Measurements from ENCODE around the gene SCYGR6. TPM values are rescaled to one million over a fixed set of nuclear protein-coding genes. Genes with fewer than 3 reads are reported as not detected.

SCYGR6 gene
- total RNA-seq = not detected in 2 replicates

GRCh38 chr2:227724394-227725039 lies at the start of gene SCYGR6:
Gene SCYGR6, minus strand, starts transcription at chr2:227724757. Its CDS starts 0 bp downstream, at chr2:227724757.

GRCh38 chr2:227745594-227745993 lies 21.0 kb upstream of the SCYGR6 start, which contains the start of gene SCYGR8:
Gene SCYGR8, plus strand, starts transcription at chr2:227745894. Its CDS starts 0 bp downstream, at chr2:227745894.

GRCh38 chr2:227728035-227728434 lies 3.5 kb upstream of the SCYGR6 start, which contains the start of gene SCYGR7:
Gene SCYGR7, plus strand, starts transcription at chr2:227728335. Its CDS starts 0 bp downstream, at chr2:227728335.

GRCh38 chr2:227717687-227718567 lies 6.6 kb downstream of the SCYGR6 start, which contains the start of gene SLC19A3:
Gene SLC19A3, minus strand, starts transcription at chr2:227718028. Its CDS starts 15,710 bp downstream, at chr2:227702318.

Other genes starting within 250 kb of the SCYGR6 start
- not detected in 2 replicates for gene SCYGR2, start 125.9 kb downstream of the SCYGR6 start, total RNA-seq
- gene SCYGR3, start 109.9 kb downstream of the SCYGR6 start, total RNA-seq = not detected in 2 replicates
- gene SCYGR4, start 107.3 kb downstream of the SCYGR6 start, total RNA-seq = not detected in 2 replicates
- gene SCYGR5, start 58.0 kb downstream of the SCYGR6 start, total RNA-seq = not detected in 2 replicates
- gene SLC19A3, start 6.7 kb downstream of the SCYGR6 start, total RNA-seq = 0.06 and 0.40 TPM in 2 replicates
- gene SCYGR7, start 3.6 kb upstream of the SCYGR6 start, total RNA-seq = not detected in 2 replicates
- gene SCYGR8, start 21.1 kb upstream of the SCYGR6 start, total RNA-seq = not detected in 2 replicates
- not detected in 2 replicates for gene CCL20, start 89.1 kb upstream of the SCYGR6 start, total RNA-seq
- 1.4 and 4.1 TPM in 2 replicates for gene DAW1, start 146.9 kb upstream of the SCYGR6 start, total RNA-seq

Measured in aortic smooth muscle cell (primary cell).